ENCODE data around the gene MCUR1.
"Not testable (repeated sequence)": the region's sequence is repeated elsewhere in the genome, so short reads cannot be mapped to it uniquely, and the experiment has no call there.

The MCUR1 gene

DNA sequence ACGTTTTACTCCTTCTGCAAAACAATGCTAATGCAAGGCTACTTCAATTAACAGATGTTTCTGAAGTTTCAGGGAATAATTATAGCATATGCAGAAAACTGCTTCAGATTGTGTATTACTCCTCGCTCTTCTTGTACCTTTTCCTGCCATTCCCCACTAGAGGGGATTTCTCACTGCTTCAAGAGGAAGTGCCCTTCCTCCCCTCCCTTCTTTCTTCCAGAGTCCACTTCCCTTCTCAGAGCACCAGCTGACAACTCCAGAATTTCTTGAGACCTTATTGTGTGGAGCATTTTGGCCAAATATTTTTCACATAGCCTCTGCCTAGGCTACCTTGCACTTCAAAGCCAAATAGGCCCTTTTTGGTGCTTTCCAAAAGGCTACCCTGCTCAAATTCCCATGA, 12.7 kb upstream of the MCUR1 start:
- no peak for DNase-seq

DNA sequence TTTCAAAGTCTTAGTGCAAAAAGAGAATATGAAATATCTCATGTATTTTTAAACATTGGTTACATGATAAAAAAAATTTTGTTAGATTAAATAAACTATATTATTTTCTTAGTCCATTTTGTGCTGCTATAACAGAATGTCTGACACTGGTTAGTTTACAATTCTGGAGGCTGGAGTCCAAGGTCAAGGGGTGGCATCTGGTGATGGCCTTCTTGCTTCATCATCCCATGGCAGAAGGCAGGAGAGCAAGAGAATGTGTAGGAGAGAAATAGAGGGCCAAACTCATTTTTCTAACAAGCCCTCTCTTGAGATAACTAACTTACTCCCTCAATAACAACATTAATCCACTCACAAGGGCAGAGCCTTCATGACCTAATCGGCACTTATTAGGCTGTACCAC, 11.5 kb upstream of the MCUR1 start:
- no peak for DNase-seq

DNA sequence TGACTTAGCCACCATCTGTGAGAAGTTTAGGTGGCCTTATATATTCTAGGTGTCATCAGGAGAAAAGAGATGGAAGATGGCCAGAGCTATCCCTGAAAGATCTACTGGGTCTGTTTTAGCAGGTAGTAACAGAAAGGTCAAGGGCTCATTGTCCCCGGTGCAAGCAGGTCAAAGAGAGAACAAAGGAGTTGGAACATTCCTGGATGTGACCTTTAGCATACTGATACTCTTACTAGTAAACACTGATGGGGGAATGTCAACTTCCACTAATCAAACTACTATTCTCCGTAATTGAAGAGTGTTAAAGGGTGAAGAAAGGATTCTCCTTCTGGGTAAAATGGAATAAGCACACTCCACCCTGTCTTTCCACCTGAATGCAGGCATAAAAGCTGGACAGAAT, 4.0 kb upstream of the MCUR1 start:
- no peak for DNase-seq

DNA sequence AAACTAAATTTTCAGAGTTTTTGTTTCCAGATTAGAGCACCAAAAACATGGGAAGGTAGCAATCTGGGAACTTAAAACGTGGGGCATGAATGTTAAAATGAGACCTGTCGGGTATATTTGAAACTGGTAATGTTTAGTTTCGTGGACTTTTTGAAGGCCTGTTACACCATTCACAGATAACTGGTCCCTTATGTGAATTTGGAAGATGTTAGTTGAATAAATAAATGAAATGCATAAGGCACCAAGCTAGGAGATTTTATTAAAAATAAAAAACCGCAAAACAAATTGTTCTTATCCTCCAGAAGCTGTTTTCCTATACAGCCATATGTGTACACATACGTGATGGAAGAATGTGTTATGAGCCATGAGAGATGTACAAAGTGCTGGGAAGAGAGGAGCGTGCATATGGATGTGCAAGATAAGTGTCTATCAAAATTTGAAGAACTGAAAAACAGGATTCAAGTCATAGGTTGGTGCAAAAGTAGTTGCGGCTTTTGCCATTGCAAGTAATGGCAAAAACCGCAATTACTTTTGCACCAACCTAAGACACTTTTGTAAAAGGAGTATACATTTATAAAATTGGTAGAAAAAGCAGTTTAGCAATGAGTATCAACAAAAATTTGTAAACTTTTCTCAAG, 700 bp upstream of the MCUR1 start:
- no peak for DNase-seq

DNA sequence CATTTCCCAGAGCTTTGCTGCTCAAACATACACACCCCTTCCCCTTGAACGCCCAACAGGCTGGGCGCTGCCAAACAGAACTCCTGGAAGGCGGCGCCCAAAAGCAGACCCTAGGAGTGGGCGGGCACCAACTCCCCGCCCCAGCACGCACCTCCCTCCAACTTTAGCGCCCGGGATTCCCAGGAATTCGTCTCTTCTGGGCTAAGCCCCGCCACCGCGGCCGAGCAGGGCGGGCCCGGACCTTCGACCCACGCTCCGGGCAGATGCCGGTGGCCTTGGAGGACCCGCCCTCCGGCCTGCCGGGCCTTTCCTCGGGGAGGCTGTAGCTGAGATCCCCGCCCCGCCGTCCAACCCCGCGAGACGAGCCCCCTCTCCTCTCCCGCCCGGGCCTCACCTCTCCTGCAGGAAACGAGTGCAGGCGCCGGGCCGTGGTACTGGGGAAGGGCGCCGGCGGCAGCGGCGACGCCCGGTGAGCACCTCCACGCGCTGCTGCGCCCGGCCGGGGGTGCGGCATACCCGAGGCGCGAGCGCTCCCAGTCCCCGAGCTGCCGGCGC, 659 bp downstream of the MCUR1 start:
- DNase-seq, result peak; percentile 59

- DNase-seq, result no peak
These were observed 1.3 kb downstream of the MCUR1 start for GRCh38 chr6:13813026-13813425.

DNA sequence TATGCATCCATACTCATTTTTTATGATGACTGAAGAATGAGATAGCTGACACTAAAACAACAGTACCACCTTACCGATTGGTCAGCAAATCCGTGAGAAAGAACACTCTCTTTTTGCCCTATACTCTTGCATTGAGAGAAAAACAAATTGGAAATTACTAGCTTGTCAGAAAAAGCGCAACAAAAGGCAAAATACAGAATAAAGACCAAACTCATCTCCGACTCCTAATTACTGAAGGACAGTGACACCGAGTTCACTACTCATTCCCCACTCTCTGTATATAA, 2.1 kb downstream of the MCUR1 start:
- no peak for DNase-seq

- DNase-seq, result no peak
These were observed 2.6 kb downstream of the MCUR1 start for GRCh38 chr6:13811627-13812358.

DNA sequence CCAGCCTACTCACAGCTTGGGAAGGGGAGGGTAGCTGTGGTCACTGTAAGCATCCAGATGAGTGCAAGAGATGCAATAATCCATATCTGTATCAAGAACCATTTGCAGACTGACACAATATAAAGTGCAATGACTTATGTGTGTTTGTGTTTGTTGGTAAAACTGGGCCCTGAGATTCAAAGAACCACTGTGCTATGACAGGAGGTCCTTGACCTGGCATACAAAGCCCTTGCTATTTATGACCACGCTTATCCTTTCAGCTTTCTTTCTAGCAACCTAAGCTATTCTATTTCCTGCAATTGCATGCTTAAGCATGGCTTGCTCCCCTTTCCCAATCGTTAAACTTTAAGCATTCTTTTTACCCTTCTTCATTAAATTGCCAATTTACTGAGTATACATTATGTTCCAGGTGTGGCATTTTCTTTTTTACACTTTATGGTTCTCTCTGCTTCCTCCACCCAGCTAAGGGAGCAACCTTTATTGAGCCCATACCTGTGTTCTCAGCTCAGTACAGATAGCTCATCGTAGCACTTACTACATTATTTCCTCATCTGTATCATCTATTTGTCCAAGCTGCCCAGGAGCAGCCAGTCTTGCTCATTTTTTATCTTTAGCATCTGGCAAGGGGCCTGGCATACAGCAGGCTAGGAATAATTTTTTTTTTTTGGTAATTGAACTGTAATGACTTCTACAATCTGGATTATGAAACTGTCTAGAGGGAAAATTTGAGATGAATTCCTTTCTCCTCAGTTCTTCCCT, 3.5 kb downstream of the MCUR1 start:
- DNase-seq, result no peak

GRCh38 chr6:13808801-13809200, 5.6 kb downstream of the MCUR1 start:
- no peak for DNase-seq

DNA sequence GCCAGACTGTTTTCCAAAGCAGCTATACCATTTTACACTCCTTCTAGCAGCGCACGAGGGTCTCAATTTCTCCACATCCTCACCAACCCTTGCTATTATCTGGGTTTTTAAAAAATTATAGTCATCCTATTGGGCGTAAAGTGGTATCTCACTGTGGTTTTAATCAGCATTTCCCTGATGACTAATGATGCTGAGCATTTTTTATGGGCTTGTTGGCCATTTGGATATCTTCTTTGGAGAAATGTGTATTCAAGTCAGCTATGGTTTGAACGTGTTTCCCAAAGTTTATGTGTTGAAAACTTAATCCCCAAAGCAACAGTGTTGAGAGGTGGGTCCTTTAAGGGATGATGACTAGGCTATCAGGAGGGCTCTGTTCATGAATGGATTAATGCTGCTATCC, 6.7 kb downstream of the MCUR1 start:
- no peak for DNase-seq

DNA sequence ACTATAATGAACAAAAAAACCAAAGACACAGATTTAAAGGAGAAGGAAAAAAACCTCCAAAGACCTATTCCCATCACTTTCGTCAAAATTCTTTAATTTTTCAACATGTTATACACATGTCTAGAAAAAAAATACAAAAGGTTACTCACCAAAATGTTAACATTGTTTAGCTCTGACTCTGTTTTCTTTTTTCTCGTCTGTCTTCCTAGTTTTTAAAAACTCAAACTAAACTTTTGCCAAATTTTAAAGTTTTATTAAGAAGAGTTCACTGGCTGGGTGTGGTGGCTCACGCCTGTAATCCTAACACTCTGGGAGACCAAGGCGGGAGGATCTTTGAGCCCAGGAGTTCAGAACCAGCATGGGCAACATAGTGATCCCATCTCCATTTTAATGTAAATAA, 10.8 kb downstream of the MCUR1 start:
- DNase-seq, result no peak

DNA sequence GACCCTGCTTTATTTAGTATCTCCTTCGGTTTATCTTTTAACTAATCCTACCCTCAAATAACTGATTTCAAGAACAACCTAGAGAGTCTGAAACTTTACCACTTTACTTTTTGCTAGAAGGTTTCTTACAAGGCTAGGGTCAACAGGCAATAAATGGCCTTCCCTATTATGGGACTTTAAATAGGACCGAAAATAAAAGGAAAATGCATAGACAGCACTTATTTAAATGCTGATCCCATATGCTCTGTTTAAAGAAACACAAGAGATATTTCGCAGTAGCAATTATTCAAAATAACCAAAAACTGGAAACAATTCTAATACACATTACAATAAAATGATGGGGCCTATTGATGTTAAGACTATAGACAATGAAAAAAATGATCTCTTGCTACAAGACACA, 13.7 kb downstream of the MCUR1 start:
- no peak for DNase-seq

DNA sequence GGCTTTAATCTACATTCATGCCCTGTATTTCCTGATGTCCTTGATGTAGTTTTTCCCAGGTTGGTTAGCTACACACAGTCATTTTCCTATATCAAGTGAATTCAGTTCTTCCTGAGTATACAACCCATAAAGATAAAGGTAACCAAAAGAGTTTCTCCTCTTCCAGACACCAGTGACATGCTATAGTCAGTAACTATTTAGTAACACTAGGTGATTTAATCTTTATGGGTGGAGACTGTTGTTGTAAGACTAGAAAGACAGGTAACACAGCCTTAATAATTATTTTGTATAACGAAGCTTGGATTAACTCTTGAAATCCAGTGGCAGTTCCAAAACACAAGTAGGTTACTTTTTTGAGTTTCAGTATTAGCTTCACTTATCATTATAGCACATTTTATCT, 17.6 kb downstream of the MCUR1 start:
- no peak for DNase-seq

GRCh38 chr6:13795041-13795750, 19.2 kb downstream of the MCUR1 start:
- peak; percentile 73 for DNase-seq

GRCh38 chr6:13794184-13794583, 20.2 kb downstream of the MCUR1 start:
- peak; percentile 5 for DNase-seq

DNA sequence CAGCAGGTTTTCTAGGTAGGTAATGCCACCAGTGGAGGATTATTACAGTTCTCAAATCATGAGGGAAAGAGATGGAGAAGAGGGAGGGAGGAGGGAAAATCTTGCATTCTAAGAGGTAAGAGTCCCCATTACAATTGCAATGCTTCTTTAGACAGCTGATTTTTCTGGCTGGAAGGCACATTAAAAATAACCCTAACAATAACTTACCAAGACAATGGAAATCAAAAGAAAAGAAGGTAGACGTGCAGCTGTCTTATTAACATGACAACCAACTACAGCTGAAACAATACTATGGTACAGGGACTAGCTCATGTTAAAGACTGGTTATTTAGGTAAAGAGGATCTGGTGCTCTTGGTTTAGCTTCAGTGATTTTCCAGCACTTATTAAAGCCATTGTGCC, 24.6 kb downstream of the MCUR1 start:
- DNase-seq, result no peak

DNA sequence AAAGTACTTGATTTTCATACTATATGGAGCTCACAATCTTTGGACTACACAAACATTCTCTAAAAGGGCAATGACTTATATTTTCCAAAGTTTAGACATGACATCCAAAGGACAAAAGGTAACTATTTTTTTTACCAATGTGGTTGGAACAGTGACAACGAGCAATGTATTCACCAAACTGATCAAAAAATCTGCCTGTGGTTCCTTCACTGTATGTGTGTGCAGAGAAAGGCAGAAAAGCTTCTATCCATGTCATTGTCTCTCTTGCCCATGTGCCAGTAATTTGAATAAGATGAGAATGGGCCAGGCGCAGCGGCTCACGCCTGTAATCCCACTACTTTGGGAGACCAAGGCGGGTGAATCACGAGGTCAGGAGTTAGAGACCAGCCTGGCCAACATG, 25.5 kb downstream of the MCUR1 start:
- no peak for DNase-seq

GRCh38 chr6:13787137-13787536, 27.2 kb downstream of the MCUR1 start:
- DNase-seq, result no peak

DNA sequence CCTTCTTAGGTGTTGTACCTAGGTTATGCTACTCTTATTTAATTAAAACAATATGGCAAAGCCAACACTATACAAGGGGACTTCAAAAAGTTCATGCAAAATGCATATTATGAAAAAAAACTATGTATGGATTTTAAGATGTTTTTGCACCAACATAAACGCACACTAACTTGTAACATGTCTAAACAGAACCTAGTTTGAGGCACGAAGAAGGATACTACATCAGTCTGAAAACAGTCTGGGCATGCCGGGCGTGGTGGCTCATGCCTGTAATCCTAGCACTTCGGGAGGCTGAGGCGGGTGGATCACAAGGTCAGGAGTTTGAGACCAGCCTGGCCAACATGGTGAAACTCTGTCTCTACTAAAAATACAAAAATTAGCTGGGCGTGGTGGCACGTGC, 34.2 kb downstream of the MCUR1 start:
- not testable (repeated sequence) for DNase-seq

DNA sequence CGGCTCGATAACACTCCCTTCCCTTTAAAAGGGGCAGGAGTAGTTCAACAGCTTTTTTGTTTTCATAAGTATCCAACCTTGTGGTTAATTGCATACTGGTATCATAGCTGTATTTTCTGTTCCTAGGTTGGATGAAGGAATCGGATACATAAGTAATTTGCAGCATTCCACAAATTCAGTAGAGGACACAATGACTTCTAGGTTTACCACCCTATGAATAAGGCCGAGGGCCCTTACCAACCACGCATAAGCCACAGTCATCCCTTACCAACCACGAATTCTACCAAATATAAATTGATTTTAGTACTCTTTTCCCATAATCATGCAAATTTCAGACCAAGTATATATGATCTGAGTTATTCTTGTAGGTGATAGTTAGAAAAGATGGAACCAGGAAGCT, 36.3 kb downstream of the MCUR1 start:
- DNase-seq, result no peak

DNA sequence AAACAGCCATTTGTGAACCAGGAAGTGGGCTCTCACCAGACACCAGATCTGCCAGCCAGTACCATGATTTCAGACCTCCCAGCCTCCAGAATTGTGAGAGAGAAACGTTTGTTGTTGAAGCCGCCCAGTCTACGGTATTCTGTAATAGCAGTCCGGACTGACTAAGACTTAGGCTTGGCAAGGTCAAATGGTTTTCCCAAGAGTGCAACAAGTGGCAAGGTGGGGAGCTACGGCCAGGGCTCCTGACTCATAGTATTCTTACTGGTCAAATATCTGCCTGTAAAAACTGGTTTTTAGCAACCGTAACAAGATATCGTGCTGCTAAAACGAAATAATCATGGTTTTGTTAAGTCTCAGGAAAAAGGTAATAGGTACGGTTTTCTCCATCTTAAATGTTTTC, 37.8 kb downstream of the MCUR1 start:
- DNase-seq, result no peak

DNA sequence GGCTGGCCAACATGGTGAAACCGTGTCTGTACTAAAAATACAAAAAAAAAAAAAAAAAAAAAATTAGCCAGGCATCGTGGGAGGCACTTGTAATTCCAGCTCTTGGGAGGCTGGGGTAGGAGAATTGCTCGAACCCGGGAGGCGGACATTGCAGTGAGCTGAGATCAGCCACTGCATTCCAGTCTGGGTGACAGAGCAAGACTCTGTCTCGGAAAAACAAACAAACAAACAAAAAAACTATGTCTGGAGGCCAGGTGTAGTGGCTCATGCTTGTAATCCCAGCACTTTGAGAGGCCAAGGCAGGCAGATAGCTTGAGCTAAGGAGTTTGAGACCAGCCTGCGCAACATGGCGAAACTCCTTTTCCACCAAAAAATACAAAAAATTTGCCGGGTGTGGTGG, 38.9 kb downstream of the MCUR1 start:
- DNase-seq, result not testable (repeated sequence)
